ENCODE measurements around the gene DENND1A. TPM values are rescaled to one million over a fixed set of nuclear protein-coding genes. Genes with fewer than 3 reads are reported as not detected.

DENND1A gene
- total and polyA plus RNA-seq, 8 donors: 4.4 to 109 (median 21.4) TPM

GRCh38 chr9:123561046-123561445 is 368.9 kb downstream of the DENND1A start:
- Histone ChIP-seq H3K27me3 (no peaks in the 10 kb centered on the region), H3K4me1 (no peaks in the 10 kb centered on the region), H3K9me3 (no peaks in the 10 kb centered on the region), H3K27ac (no peak overlapping the region), H3K36me3 (peaks cover 13 to 18% (median 17%) of the 10 kb centered on the region in 4 donors), H3K4me3 (no peak overlapping the region)
- 80 to 86% (median 81%) methylated on average over 6 of the region's 6 CpGs for WGBS, 5 donors
- TF ChIP-seq CTCF (IDR thresholded peaks at IDR 0.05): no peak
- TF ChIP-seq POLR2AphosphoS5 (IDR thresholded peaks at IDR 0.05): no peak
- no peak for TF ChIP-seq POLR2A (IDR thresholded peaks at IDR 0.05)
- no peak for TF ChIP-seq EP300 (IDR thresholded peaks at IDR 0.05)
- intact Hi-C loops (cut with DNase I; ENCODE audit: low total_unique reads): no loop called here
- no peak for DNase-seq

GRCh38 chr9:123556464-123557435 is 373.2 kb downstream of the DENND1A start:
- no peak for TF ChIP-seq POLR2A (IDR thresholded peaks at IDR 0.05)
- TF ChIP-seq EP300 (IDR thresholded peaks at IDR 0.05): no peak
- TF ChIP-seq POLR2AphosphoS5 (IDR thresholded peaks at IDR 0.05): no peak
- no peak for TF ChIP-seq CTCF (IDR thresholded peaks at IDR 0.05)
- Histone ChIP-seq H3K27ac (no peak overlapping the region), H3K4me1 (no peaks in the 10 kb centered on the region), H3K36me3 (peaks cover 13 to 37% (median 33%) of the 10 kb centered on the region in 4 donors), H3K27me3 (no peaks in the 10 kb centered on the region), H3K4me3 (no peak overlapping the region), H3K9me3 (no peaks in the 10 kb centered on the region)
- WGBS, 5 donors: 84 to 91% (median 87%) methylated on average over 19 to 22 of the region's 22 CpGs
- intact Hi-C loops (cut with DNase I; ENCODE audit: low total_unique reads): no loop called here
- DNase-seq: no peak

- 83 to 93% (median 86%) methylated on average over 3 of the region's 3 CpGs for WGBS, 5 donors
- Histone ChIP-seq H3K9me3 (no peaks in the 10 kb centered on the region), H3K36me3 (peaks cover 13 to 37% (median 33%) of the 10 kb centered on the region in 4 donors), H3K4me3 (no peak overlapping the region), H3K4me1 (no peaks in the 10 kb centered on the region), H3K27me3 (no peaks in the 10 kb centered on the region), H3K27ac (no peak overlapping the region)
- TF ChIP-seq EP300 (IDR thresholded peaks at IDR 0.05) (no peak), CTCF (IDR thresholded peaks at IDR 0.05) (no peak), POLR2AphosphoS5 (IDR thresholded peaks at IDR 0.05) (no peak), POLR2A (IDR thresholded peaks at IDR 0.05) (no peak)
- intact Hi-C loops (cut with DNase I; ENCODE audit: low total_unique reads): no loop called here
- DNase-seq: no peak
Observed at GRCh38 chr9:123555646-123556045, 374.3 kb downstream of the DENND1A start.

- TF ChIP-seq POLR2A (IDR thresholded peaks at IDR 0.05) (no peak), CTCF (IDR thresholded peaks at IDR 0.05) (no peak), POLR2AphosphoS5 (IDR thresholded peaks at IDR 0.05) (no peak), EP300 (IDR thresholded peaks at IDR 0.05) (no peak)
Observed at GRCh38 chr9:123552530-123552929, 377.4 kb downstream of the DENND1A start.

More at GRCh38 chr9:123552530-123552929, 377.4 kb downstream of the DENND1A start:
- no peak for DNase-seq
- intact Hi-C loops (cut with DNase I; ENCODE audit: low total_unique reads): no loop called here
- H3K27ac ChIP-seq: no peak overlapping the region
- no peaks in the 10 kb centered on the region for H3K4me1 ChIP-seq
- no peaks in the 10 kb centered on the region for H3K27me3 ChIP-seq
- H3K36me3 ChIP-seq: peaks cover 12 to 35% (median 31%) of the 10 kb centered on the region in 4 donors
- no peak overlapping the region for H3K4me3 ChIP-seq
- H3K9me3 ChIP-seq: no peaks in the 10 kb centered on the region
- WGBS, 5 donors: 92 to 98% (median 97%) methylated on average over 4 to 5 of the region's 5 CpGs
